SU-DHL-6 (cell line): ENCODE results near the gene BANP.
"Not testable (repeated sequence)": the region's sequence is repeated elsewhere in the genome, so short reads cannot be mapped to it uniquely, and the experiment has no call there.

Source experiments
- CTCF ChIP-seq: fragments of 200-600 bp; sonication (generic); IDR thresholded peaks from one replicate; pipeline ENCODE4 v1.5.1; 2017; ENCODE audit warnings: antibody characterized with exemption, mild to moderate bottlenecking, low read length, moderate library complexity; ENCODE audit not compliant: insufficient read depth, poor library complexity, severe bottlenecking
- EZH2phosphoT487 ChIP-seq: fragments of 200-600 bp; sonication (generic), shearing (Covaris generic); conservative IDR thresholded peaks from 2 replicates; pipeline ENCODE4 v1.6.1; 2018; ENCODE audit warnings: mild to moderate bottlenecking, antibody characterized with exemption, low read length, moderate library complexity, mixed read lengths

GRCh38 chr16:87988596-87988995, 37.4 kb downstream of the BANP start:
- not testable (repeated sequence) for TF ChIP-seq CTCF, EZH2phosphoT487
